NB4 (cell line): ENCODE measurements around the gene IKBIP.
A peak's percentile ranks its signal among the peaks of the same experiment; 100 is the strongest.

ENCODE experiments used
- DNase-seq: peaks from one replicate; pipeline ENCODE4 v3.0.0; 2010; ENCODE audit warnings: low read depth
- H3K4me3 ChIP-seq: one replicate; pipeline ENCODE4 v1.5.1; 2011; ENCODE audit warnings: mild to moderate bottlenecking, low read depth, low read length, moderate library complexity
- CTCF ChIP-seq: IDR thresholded peaks from one replicate; pipeline ENCODE4 v1.5.1; 2012; ENCODE audit warnings: low read depth, low read length
- MYC ChIP-seq: IDR thresholded peaks from 2 replicates; pipeline ENCODE4 v1.6.1; 2011; ENCODE audit warnings: low read depth, low read length
- POLR2A ChIP-seq: IDR thresholded peaks from 2 replicates; pipeline ENCODE4 v1.6.1; 2011; ENCODE audit warnings: mild to moderate bottlenecking; ENCODE audit not compliant: insufficient read length; ENCODE audit errors: extremely low read depth
- TF ChIP-seq, protein P1 (sequence below): IDR thresholded peaks from 2 replicates; pipeline ENCODE4 v1.6.1; 2011; ENCODE audit warnings: low read depth, low read length

Gene IKBIP

DNA sequence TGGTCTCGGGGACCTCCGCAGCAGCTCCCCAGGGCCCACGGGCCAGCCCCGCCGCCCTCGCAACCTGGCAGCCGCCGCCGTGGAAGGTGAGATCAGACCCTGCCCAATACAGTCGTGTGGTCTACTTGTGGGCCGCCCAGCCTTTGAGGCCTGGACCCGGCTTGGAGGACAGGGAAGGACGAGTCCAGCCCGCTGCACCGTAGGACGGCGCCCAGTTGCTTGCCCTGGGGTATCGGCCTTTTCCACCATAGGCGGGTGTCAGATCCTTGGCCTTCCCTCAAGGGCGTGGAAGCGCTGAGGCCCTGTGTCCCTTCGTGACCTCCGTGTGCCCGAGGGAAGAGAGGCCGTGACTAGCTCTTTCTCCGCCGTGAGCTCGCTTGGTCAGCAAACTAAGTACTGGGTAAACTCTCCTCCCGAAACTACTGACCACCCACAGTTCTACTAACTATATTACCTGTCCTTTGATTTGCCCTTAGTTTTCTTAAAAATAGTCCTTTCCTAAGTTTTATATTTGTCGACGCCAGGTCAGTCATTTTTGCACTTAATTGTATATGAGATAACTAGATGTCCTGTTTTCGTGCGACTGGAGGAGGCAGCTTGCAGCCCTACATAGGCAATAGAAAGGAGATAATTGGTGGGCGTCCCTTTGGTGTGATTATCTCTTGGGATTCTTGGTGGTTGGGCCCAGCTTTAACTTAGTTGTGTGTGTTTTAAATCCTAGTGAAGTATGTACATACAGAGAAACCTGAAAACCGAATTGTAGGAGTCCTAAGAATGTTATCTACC, 50.3 kb downstream of the IKBIP start:
- TF ChIP-seq POLR2A (no peak), MYC (no peak), CTCF (no peak)
- TF ChIP-seq, protein P1, sequence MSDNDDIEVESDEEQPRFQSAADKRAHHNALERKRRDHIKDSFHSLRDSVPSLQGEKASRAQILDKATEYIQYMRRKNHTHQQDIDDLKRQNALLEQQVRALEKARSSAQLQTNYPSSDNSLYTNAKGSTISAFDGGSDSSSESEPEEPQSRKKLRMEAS, result no peak
- peak; percentile 47 for DNase-seq
- H3K4me3 ChIP-seq, result peak overlapping the region; percentile 96

DNA sequence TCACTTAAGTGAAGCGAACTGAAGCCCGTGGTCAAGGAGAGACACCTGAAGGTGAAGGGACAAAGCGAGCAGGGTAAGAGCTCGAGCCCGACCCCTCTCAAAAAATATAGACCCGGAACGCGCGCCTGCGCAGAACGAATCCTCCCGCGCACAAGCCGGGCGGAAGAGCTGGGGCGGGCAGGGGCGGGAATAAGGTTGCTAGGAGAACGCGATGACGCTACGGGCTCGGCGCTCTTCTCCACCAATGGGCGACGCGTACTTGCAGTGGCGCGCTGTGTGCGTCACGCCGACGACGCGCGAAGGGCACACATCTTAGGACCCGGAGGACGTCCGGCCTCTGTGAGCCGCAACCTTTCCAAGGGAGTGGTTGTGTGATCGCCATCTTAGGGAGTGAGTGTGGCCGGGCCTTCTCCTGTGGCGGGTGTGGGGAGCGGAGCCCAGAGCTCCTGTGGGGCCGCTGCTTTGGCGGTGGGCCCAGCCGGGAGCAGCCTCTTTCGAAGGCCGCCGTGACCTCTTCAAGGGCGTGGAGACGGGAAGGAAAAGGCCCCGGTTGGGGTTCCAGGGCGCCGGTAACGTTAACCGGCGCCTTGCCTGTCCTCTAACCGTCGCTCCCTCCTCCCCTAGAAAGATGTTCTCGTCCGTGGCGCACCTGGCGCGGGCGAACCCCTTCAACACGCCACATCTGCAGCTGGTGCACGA, 51.1 kb downstream of the IKBIP start, which contains the start of gene SLC25A3:
SLC25A3 (plus strand) TSS at position 336 of the 699 bp plus-strand sequence; CDS start at position 629, 293 bp downstream.
- H3K4me3 ChIP-seq, result peak within 1 kb of the TSS; percentile 96
- DNase-seq, result peak; percentile 100
- TF ChIP-seq, protein P1, result peak; percentile 84
- TF ChIP-seq CTCF, result no peak
- TF ChIP-seq MYC, result peak; percentile 97
- peak; percentile 99 for TF ChIP-seq POLR2A

DNA sequence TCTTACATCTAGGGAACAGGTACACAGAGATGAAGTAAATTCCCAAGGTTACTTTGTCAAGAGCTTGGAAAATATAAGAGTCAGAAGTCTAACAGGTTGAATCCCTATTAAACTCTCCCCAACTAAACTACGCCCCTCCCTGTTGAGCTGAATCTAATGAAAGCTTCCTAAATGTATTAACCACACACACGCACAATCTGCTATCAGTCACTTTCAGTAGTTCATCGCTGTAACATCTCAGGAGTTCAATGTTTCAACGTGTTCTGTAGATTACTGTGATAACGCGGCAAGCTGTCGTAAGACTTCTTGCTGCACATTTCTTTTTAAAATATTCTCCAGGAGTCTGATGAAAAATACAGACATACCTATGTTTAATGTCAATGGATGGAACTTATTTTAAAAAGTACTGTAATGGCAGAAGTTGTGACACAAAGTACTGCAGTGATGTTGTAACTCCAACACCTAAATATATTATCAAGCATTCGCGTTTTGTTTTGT, 51.7 kb downstream of the IKBIP start:
- peak overlapping the region; percentile 62 for H3K4me3 ChIP-seq
- DNase-seq, result peak; percentile 48
- TF ChIP-seq CTCF (no peak), MYC (no peak)

GRCh38 chr12:98591209-98591608, 53.4 kb downstream of the IKBIP start:
- TF ChIP-seq POLR2A (no peak), CTCF (peak; percentile 14), MYC (no peak)
- TF ChIP-seq, protein P1, result peak; percentile 39; the same call in 1 of the 2 replicates
- no peak overlapping the region for H3K4me3 ChIP-seq
- DNase-seq, result peak; percentile 58

DNA sequence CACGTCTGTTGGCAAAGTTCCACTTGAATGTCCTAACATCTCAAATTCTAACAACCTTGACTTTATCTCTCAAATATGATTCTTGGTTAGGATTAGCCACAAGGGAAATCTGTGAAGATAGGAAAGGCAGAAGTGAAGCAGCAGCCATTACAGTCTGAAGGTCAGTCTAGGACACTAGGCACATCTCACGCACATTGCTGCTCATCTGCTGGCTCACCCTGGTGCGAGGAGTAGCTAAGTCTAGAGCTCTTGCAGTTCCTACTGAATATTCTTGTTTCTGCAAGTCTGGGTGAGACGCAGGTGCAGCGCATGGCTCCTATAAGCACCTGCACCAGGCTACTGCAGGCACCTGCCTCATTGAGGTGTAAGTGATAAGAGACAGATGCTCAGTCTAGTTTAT, 57.5 kb downstream of the IKBIP start:
- DNase-seq, result no peak
- no peak overlapping the region for H3K4me3 ChIP-seq
- TF ChIP-seq, protein P1, result no peak
- TF ChIP-seq MYC (no peak), POLR2A (no peak)

- no peak overlapping the region for H3K4me3 ChIP-seq
- DNase-seq, result no peak
- TF ChIP-seq CTCF, result no peak
- no peak for TF ChIP-seq POLR2A
- TF ChIP-seq, protein P1, result no peak
- TF ChIP-seq MYC, result no peak
These were observed 62.5 kb downstream of the IKBIP start for GRCh38 chr12:98582093-98582492.
